GM18858 (cell line): ENCODE results near the gene CHMP1A.
"Not testable (repeated sequence)": the region's sequence is repeated elsewhere in the genome, so short reads cannot be mapped to it uniquely, and the experiment has no call there.

ENCODE experiments used
- ATAC-seq: cut with Tn5 transposase; IDR thresholded peaks from one replicate; pipeline ENCODE4 v1.9.1; 2021; ENCODE audit not compliant: unreplicated experiment

Gene CHMP1A

GRCh38 chr16:89657442-89658220 is at the start of gene CHMP1A, which contains the start of gene SPATA33:
Gene CHMP1A, minus strand, starts transcription at chr16:89657708. Its CDS starts 120 bp downstream, at chr16:89657588.
Gene SPATA33, plus strand, starts transcription at chr16:89657836. Its CDS starts 76 bp downstream, at chr16:89657912.
- ATAC-seq: peak; percentile 80

DNA sequence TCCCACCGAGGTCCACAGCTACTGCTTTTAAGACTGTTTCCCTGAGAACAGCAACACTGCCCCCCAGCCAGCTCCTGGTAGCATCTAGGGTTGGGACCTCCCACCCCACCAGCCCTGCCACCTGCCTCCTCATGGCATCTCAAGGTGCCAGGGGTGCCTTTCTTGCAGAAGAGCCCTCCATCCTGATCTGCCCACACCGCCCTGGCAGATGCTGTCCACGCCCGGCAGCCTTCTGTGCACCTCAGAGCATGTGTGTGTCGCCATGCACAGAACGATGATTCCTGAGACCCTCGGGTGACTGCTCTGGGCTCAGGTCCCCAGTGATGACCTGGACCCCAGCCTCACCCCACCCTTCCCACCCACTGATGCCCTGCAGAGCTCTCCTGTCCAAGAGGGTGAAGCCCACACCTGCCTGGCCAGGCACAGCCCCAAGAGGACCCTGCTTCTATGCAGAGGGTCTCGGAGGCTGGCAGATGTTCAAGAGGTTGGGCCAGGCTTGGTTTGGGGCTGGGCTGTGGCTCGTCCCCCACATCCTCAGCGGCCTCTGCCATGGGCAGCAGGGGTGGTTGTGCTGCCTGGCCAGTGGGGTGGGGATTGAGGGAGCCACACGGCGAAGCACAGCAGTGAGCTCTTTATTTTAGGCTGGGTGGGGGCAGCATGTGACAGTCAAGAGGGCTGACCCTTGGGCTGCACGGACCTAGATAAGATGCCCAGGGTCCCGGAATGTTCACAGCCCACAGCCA is 49.2 kb upstream of the CHMP1A start:
- no peak for ATAC-seq

GRCh38 chr16:89705006-89705405 is 47.5 kb upstream of the CHMP1A start:
- no peak for ATAC-seq

- no peak for ATAC-seq
Observed at GRCh38 chr16:89704281-89704680, 46.8 kb upstream of the CHMP1A start.

DNA sequence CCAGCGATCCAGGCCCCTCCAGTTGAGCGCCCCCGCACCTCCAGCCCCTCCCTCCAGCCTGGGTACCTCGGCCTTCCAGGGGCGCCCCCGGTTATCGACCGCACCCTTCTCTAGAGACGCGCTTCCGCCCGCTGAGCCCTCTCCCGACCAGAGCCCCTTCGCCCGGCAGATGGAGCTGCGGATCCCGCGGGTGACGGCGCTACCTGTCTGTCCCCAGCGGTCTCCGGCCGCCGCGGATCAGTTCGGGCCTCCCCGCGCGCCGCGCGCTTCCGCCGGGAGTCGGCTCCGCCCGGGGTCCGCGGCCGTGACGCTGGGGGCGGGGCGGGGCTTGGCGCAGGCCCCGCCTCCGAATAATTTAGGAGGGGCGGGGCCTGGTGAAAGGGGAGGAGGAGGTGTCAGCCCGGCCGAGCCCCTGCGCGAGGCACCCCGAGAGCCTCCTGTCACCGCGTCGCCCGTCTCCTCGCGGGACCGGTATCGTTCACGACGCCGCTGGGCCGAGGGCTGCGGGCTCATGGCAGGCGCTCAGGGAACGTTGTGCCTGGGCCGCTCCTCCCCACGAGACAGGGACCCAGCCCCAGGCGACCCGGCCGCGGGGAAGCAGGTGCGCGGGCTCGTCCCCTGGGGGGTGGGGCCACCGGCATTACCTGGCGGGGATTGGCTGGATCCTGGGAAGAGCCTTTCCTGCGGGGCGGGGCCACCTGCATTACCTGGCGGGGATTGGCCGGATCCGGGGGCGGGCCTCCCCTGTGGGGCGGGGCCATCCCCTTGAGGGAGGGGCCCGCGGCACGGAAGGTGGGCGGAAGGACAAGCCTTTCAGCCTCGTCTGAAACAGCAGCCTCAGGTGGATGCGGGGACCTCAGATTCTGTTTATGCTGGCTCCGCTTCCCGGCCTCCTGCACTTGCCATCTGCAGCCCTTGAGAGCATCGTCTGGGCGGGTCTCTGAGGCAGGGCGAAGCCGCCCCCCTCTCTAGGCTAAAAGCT is 44.2 kb upstream of the CHMP1A start, which contains the start of gene SPATA2L:
Gene SPATA2L (minus strand): TSS at position 281 of the 982 bp plus-strand sequence. CDS start 473 bp downstream, outside the sequence.
- ATAC-seq: peak; percentile 52

DNA sequence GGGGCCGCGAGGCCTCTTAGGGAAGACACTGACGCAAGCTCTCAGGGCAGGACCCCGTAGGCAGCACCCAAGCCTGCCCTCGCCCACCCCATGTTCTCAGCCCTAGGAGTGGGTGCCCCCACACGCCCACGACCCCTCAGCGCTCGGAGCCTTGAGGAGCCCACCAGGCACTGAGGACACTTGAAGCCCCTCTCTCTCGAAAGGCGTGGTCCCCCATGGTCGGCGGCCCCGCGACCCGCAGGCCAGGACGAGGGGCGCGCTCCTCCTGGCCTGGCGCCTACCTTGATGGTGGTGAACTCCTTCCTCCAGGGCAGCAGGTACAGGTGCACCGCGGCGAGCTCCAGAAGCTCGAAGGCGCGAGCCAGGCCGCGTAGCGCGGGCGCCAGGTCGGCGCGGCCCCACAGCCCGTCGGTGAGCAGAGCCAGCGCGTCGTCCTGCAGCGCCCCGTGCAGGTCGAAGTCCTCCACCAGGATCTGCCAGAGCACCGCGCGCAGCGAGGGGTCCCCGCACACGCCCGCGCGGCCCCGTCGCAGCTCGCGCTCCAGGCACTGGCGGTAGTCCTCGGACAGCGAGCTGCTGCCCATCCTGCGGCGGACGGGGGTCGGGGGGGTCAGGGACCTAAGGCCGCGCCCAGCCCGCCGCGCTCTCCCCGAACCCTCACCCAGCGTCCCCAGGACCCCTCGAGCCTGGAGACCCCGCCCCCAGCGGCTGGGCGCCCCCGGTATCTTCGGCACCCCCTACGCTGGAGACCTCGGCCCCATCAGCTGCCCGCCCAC is 43.3 kb upstream of the CHMP1A start:
- no peak for ATAC-seq

- ATAC-seq: peak; percentile 31
Observed at GRCh38 chr16:89700100-89700648, 42.7 kb upstream of the CHMP1A start.

DNA sequence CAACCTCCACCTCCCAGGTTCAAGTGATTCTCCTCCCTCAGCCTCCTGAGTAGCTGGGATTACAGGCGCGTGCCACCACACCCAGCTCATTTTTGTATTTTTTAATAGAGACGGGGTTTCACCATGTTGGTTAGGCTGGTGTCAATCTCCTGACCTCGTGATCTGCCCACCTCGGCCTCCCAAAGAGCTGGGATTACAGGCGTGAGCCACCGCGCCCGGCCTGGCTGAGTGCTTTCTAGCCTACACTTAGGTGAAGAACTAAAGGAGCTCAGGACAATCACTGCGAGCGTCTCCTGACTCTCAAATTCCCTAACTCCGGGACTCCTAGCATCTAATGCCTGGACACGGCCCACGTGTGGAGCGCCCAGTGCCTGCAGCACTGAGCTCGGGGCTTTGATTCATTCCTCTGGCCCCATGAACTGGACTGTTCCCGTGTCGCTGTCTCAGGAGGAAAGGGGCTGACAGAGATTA is 42.2 kb upstream of the CHMP1A start:
- not testable (repeated sequence) for ATAC-seq

DNA sequence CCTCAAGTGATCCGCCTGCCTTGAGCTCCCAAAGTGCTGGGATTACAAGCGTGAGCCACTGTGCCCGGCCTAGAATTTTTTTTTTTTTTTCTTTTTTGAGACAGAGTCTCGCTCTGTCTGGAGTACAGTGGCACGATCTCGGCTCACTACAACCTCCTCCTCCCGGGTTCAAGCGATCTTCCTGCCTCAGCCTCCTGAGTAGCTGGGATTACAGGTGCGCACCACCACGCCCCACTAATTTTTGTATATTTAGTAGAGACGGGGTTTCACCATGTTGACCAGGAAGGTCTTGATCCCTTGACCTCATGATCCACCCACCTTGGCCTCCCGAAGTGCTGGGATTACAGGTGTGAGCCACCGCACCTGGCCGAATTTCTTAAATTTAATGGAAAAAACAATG is 41.2 kb upstream of the CHMP1A start:
- not testable (repeated sequence) for ATAC-seq

DNA sequence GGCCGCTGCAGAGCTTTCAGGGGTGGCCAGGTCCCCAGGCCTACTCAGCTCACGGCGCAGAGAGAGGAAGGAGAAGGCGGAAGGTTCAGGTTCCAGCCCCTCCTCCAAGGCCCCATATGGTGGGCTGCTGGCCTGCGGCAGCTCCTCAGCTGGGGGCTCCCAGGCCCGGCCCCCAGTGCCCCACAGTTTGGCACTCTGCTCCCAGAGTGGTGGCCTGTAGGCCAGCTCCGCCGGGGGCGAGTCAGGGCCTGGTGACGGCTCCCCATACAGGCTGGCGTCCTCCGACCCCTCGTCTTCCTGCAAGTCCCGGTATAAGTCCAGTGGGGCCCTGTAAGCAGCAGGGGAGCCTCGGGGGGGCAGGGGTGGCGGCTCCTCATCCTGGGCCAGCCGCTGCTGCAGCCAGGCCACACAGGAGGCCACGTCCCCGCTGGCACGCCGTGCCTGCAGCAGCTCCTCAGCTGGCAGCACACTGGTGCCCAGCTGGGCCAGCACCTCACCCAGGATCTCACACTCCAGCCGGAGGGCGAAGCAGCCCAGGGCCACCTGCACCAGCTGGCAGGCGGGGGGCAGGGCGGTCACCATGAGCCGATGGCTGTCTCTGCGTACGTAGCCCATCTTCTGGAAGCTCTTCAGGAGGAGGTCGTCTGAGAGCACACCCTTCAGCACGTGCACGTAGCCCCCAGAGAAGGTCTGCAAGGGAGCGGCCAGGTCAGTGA is 40.3 kb upstream of the CHMP1A start:
- no peak for ATAC-seq

GRCh38 chr16:89697161-89697615 is 39.7 kb upstream of the CHMP1A start:
- no peak for ATAC-seq

- ATAC-seq: no peak
Observed at GRCh38 chr16:89696670-89697128, 39.2 kb upstream of the CHMP1A start.

DNA sequence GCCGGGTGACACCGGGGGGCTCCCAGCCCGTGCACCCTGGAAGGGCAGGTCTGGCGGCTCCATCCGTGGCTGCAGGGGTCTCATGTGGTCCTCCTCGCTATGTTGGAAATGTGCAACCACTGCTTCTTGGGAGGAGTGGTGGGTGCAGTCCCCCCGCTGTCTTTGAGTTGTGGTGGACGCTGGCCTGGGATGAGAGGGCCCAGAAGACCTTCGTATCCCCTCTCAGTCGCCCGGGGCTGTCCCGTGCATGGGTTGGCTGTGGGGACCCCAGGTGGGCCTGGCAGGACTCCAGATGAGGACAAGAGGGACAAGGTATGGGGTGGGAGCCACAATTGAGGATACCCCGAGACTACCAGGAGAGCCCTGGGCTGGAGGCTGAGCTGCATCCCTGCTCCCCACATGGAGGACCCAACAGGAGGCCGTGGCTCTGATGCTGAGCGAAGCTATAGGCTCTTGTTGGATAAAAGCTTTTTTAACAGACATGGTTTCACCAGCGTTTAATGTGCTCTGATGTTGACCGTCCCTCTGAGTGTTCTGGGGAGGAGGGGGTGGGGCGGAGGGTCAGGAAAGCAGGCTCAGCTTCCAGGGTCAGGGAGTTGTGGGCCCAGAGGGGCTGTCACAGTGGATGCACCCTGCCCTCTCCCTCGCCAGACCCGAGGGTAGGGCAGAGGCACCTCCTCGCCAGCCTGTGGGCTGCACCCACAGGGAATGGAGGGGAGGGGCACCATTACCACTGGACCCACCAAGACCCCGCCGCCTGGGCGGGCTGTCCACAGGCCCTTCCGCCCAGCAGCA is 38.6 kb upstream of the CHMP1A start:
- no peak for ATAC-seq

DNA sequence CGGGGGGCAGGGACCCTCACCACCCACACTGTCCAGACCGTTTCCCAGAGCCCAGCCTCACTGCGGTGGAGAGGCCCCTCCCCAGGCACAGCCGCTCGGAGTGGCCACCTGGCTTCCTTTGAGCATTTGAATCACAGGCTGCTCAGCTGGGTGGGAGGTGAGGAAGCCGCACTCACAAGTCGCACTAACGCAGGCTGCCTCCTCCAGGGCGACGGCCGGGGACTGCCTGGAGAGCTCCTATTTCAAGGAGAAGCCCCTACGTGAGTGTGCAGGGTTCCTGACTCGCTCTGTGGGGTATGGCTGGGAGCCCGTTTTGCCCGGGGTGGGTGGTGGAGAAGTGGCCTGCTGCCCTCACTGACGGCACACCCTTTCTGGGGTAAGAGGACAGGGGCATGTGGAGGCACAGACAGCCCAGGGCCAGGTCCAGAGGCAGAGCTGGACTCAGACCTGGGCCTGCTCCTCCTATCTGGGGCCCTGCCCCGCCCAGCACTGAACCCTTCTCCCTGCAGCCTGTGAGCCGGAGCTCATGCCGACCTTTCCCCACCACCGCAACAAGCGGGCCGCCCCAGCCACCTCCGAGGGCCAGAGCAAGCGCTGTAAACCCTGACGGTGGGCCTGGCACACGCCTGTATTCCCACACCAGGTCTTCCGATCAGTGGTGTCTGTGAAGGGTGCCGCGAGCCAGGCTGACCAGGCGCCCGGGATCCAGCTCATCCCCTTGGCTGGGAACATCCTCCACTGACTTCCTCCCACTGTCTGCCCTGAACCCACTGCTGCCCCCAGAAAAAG is 37.8 kb upstream of the CHMP1A start:
- no peak for ATAC-seq

DNA sequence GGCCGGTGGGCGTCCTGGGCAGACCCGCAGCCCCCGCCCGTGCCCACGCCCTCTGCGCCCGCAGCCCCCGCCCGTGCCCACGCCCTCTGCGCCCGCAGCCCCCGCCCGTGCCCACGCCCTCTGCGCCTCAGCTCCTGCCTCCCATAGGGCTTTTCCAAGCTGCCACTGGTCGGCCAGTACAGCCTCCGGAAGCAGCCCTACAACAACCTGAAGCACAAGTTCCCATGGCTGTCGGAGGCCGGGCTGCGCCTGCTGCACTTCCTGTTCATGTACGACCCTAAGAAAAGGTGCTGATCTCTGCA is 37.2 kb upstream of the CHMP1A start:
- not testable (repeated sequence) for ATAC-seq

DNA sequence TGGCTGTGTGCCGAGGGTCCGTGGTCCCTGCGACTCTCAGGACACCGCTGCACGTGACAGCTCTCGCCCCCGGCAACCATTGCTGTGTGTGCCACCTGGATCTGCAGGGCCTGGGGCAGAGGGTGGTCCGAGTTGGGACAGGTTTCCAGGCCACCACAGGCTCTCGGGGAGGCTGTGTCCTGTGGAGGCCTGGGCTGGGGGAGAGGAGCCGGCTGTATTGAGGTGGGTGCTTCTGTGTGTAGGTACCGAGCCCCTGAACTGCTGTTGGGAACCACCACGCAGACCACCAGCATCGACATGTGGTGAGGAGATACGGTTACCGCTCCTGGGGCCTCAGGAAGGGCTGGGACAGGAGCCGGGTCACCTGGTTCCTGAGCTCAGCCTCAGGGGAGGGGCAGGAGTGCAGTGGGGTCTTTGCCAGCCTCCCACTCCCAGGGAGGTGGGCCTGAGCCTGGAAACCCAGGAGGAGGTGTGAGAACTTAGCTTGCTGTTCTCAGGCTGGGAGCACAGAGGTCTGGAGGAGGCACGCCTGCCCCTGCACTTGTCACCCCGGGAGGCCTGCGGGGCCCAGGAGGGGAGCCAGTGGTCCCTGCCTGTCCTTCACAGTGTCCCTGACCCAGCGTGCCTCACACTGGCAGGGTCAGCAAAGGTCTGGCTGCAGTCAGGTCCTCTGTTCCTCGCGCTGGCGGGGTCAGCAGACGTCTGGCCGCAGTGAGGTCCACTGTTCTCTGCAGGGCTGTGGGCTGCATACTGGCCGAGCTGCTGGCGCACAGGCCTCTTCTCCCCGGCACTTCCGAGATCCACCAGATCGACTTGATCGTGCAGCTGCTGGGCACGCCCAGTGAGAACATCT is 36.6 kb upstream of the CHMP1A start:
- no peak for ATAC-seq
